Stimulated activated CD4-positive, alpha-beta T cell treated with anti-CD3 and anti-CD28 coated beads, Interleukin-12 subunit alpha, Interleukin-12 subunit beta, amount 100 ng/mL, for 48 hours (primary cell): ENCODE data around the gene CDH22.

Source experiments
- DNase-seq, 3 donors: peaks; one replicate each; pipeline ENCODE4 v3.0.0-alpha.2; 2020; ENCODE audit warnings: low read depth in 2 of 3, low spot score in 1 of 3

Gene CDH22

GRCh38 chr20:46343348-46343974 is 35.2 kb upstream of the CDH22 start:
- DNase-seq, result no peak

GRCh38 chr20:46342451-46343347 is 34.4 kb upstream of the CDH22 start:
- no peak for DNase-seq

GRCh38 chr20:46342010-46342378 is 33.7 kb upstream of the CDH22 start:
- DNase-seq, result no peak

- DNase-seq, result no peak
These were observed 33.0 kb upstream of the CDH22 start for GRCh38 chr20:46341074-46342009.

GRCh38 chr20:46339037-46339436 is 30.7 kb upstream of the CDH22 start:
- no peak for DNase-seq

GRCh38 chr20:46336735-46337134 is 28.4 kb upstream of the CDH22 start:
- DNase-seq, result no peak

- no peak for DNase-seq
These were observed 26.1 kb upstream of the CDH22 start for GRCh38 chr20:46334303-46334904.

- DNase-seq, result no peak
These were observed 25.1 kb upstream of the CDH22 start for GRCh38 chr20:46333161-46333991.

GRCh38 chr20:46332373-46333160 is 24.3 kb upstream of the CDH22 start:
- no peak for DNase-seq

- DNase-seq, result no peak
These were observed 23.5 kb upstream of the CDH22 start for GRCh38 chr20:46331611-46332361.

GRCh38 chr20:46330831-46331371 is 22.6 kb upstream of the CDH22 start:
- no peak for DNase-seq

GRCh38 chr20:46330072-46330763 is 21.9 kb upstream of the CDH22 start:
- DNase-seq, result no peak

- no peak for DNase-seq
These were observed 20.0 kb upstream of the CDH22 start for GRCh38 chr20:46328200-46328882.

- no peak for DNase-seq
These were observed 19.3 kb upstream of the CDH22 start for GRCh38 chr20:46327557-46327956.

- no peak for DNase-seq
These were observed 17.5 kb upstream of the CDH22 start for GRCh38 chr20:46325789-46326188.

- DNase-seq, result no peak
These were observed 16.8 kb upstream of the CDH22 start for GRCh38 chr20:46324960-46325703.

GRCh38 chr20:46324379-46324778 is 16.1 kb upstream of the CDH22 start:
- no peak for DNase-seq
